ENCODE measurements around the gene NCAN. TPM values are rescaled to one million over a fixed set of nuclear protein-coding genes. Genes with fewer than 3 reads are reported as not detected.

The NCAN gene
- total and polyA plus RNA-seq, 2 of the 8 experiments (the other 6 are each of a cell fraction or from before 2014, with no cell fraction given) = 2.7 TPM

DNA sequence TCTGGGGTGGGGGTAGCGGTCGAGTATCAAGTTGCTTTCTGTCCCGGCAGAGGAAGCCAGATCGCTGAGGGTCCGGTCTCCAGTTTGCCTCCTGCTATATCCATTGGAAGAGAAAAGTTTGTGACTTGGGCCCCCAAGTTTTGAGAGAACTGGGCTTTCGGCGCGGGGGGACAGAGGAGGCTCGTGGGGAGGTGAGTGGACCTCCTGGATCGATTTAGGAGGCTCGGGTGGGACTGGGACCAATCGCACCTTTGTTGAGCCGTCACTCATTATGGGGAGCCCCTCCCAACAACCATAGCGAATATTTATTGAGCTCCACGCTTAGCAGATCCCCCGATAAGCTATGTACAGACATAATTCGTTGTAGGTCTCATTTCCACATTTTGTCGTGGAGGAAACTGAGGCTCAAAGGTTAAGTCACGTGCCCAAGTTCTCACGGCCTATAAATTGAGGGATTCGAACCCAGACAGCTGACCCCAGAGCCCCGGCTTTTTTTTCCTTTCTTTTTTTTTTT, 18.8 kb upstream of the NCAN start (continued):
- TF ChIP-seq FOSL1 (IDR thresholded peaks at IDR 0.05; ENCODE audit: insufficient read depth, low read depth, low read length) (no peak), GTF2F1 (IDR thresholded peaks at IDR 0.05; ENCODE audit: borderline replicate concordance, low read depth, low read length) (no peak), JUN (IDR thresholded peaks at IDR 0.05; ENCODE audit: low read depth, low read length) (no peak), MAFK (IDR thresholded peaks at IDR 0.05; ENCODE audit: low read depth, low read length) (no peak), SRF (IDR thresholded peaks at IDR 0.05; ENCODE audit: low read depth, low read length) (no peak), CBX8 (IDR thresholded peaks at IDR 0.05; ENCODE audit: borderline replicate concordance, low read depth, low read length) (no peak), ATF2 (IDR thresholded peaks at IDR 0.05; ENCODE audit: low read length) (no peak), ASH2L (IDR thresholded peaks at IDR 0.05; ENCODE audit: low read length) (no peak)
